Transverse colon (tissue), 4 donors: ENCODE measurements around the gene MTPN. TPM values are rescaled to one million over a fixed set of nuclear protein-coding genes. Genes with fewer than 3 reads are reported as not detected.

Source experiments
- DNase-seq: peaks from one replicate; pipeline ENCODE4 v3.0.0-alpha.2; 2019
- H3K27ac ChIP-seq, 4 donors: fragments of 200-600 bp; sonication (generic); 2 replicates each; pipeline ENCODE4 v1.5.1; 2016 to 2018; ENCODE audit warnings: inconsistent platforms in 4 of 4
- H3K27me3 ChIP-seq: fragments of 200-600 bp; sonication (generic); 2 replicates; pipeline ENCODE4 v1.5.1; 2017; ENCODE audit warnings: inconsistent platforms
- H3K36me3 ChIP-seq, 4 donors: fragments of 200-600 bp; sonication (generic); 2 replicates each; pipeline ENCODE4 v1.5.1; 2017 to 2019; ENCODE audit warnings: inconsistent platforms in 4 of 4
- H3K4me1 ChIP-seq, 4 donors: fragments of 200-600 bp; sonication (generic); 2 replicates each; pipeline ENCODE4 v1.5.1; 2017 to 2020; ENCODE audit warnings: inconsistent platforms in 4 of 4
- H3K4me3 ChIP-seq, 4 donors: fragments of 200-600 bp; sonication (generic); 1 replicate in 1 of 4; 2 replicates in 3 of 4; pipeline versions ENCODE4 v1.5.1 to v1.6.1; 2017 to 2019; ENCODE audit warnings: inconsistent platforms in 4 of 4
- H3K9me3 ChIP-seq, 2 donors: fragments of 200-600 bp; sonication (generic); 2 replicates each; pipeline ENCODE4 v1.5.1; 2017 to 2019; ENCODE audit warnings: inconsistent platforms in 2 of 2
- EP300 ChIP-seq: sonication (generic); formaldehyde crosslinking; IDR thresholded peaks from one replicate; pipeline ENCODE4 v1.6.1; 2017; ENCODE audit warnings: antibody characterized with exemption, low read depth
- POLR2A ChIP-seq: fragments of 450-650 bp; IDR thresholded peaks from one replicate; pipeline ENCODE4 v1.6.1; 2016; ENCODE audit warnings: antibody characterized with exemption, mild to moderate bottlenecking, moderate library complexity
- POLR2AphosphoS5 ChIP-seq, 3 donors: sonication (generic); formaldehyde crosslinking; IDR thresholded peaks; one replicate each; pipeline ENCODE4 v1.6.1; 2016; ENCODE audit warnings: antibody characterized with exemption in 3 of 3
- WGBS, 2 donors: methylation state at CpG; one replicate each; pipeline ENCODE4 v1.1.5; 2018; ENCODE audit warnings: low coverage in 1 of 2; 5-methylcytosine and 5-hydroxymethylcytosine counted together
- in situ Hi-C, 4 donors: fragments of 200-750 bp; cut with MboI; loops; one replicate each; pipeline versions ENCODE4 v1.15.0 to v1.15.1; 2017; ENCODE audit warnings: low sequenced_read_pairs in 3 of 4, low pct_ligation_motif_present in 1 of 4, low pct_unique_long_range_greater_than_20kb in 1 of 4
- intact Hi-C: fragments of 100-400 bp; cut with DNase I; formaldehyde crosslinking; loops from one replicate; pipeline ENCODE4 v1.15.1; 2023; ENCODE audit warnings: low total_unique reads
- total RNA-seq, 4 donors: library from RNA; depleted of rRNA; stranded (reverse); fragments of >200 nt; gene quantifications; one replicate each; pipeline ENCODE4 v1.1.0, GENCODE V29; 2016
- TF ChIP-seq, protein P1 (sequence below), 5 experiments: fragments of 200-600 bp in 3 of 5; fragments of 450-650 bp in 2 of 5; sonication (generic) in 3 of 5; IDR thresholded peaks; 1 replicate in 2 of 5; 2 replicates in 3 of 5; pipeline ENCODE4 v1.5.1; 2016 to 2017; ENCODE audit warnings: antibody characterized with exemption in 5 of 5, inconsistent platforms in 3 of 5, mild to moderate bottlenecking in 2 of 5, moderate library complexity in 1 of 5

MTPN gene
- total RNA-seq, 4 donors from 2014 or later = 44.9 to 71.7 (median 65.5) TPM

DNA sequence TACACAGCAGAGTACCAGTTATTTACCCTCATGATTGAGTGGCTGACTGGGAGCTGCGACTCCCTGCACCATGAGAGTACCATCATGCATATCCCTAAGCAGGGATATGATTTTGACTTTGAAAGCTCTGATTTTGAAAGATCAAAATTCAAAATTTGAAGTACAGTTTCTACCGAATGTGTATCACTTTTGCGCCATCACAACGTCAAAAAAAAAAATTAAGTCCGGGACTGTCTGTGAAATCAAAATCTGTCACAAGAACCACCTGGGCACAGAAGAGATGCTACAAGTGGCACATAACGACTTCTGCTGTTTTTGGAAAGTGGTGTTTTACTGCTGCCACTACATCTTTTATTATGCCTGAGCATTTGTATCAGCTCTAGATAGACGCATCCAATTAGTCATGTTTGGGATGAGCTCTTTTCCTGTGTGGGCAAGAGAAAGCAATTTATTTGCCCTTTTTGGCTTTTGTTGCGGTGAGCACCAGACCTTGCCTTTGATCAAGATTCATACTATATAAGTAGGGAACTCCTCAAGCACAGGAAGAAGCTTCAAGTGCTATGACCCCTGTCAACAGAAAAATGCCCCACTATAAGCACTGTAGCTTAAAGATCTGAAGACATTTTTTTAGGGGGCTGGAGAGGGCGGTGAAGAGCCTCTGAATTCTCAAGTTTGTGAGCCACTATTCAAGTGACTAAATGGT is 10.7 kb downstream of the MTPN start:
- 84 to 86% methylated on average over 8 to 9 of the region's 9 CpGs for WGBS, 2 donors
- in situ Hi-C loops = loop anchor here in 1 of 4 donors (25.0 kb wide), 1 partner anchor 304 kb away; the partner anchor contains the start of gene STMP1
- Histone ChIP-seq H3K36me3 (no peaks in the 10 kb centered on the region), H3K27me3 (no peaks in the 10 kb centered on the region), H3K9me3 (no peaks in the 10 kb centered on the region), H3K4me1 (peaks cover 0 to 34% (median 0%) of the 10 kb centered on the region in 4 donors), H3K27ac (no peak overlapping the region), H3K4me3 (no peak overlapping the region)
- TF ChIP-seq, protein P1, sequence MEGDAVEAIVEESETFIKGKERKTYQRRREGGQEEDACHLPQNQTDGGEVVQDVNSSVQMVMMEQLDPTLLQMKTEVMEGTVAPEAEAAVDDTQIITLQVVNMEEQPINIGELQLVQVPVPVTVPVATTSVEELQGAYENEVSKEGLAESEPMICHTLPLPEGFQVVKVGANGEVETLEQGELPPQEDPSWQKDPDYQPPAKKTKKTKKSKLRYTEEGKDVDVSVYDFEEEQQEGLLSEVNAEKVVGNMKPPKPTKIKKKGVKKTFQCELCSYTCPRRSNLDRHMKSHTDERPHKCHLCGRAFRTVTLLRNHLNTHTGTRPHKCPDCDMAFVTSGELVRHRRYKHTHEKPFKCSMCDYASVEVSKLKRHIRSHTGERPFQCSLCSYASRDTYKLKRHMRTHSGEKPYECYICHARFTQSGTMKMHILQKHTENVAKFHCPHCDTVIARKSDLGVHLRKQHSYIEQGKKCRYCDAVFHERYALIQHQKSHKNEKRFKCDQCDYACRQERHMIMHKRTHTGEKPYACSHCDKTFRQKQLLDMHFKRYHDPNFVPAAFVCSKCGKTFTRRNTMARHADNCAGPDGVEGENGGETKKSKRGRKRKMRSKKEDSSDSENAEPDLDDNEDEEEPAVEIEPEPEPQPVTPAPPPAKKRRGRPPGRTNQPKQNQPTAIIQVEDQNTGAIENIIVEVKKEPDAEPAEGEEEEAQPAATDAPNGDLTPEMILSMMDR (IDR thresholded peaks at IDR 0.05) = no peak
- no peak for DNase-seq
- intact Hi-C loops = no loop called here

DNA sequence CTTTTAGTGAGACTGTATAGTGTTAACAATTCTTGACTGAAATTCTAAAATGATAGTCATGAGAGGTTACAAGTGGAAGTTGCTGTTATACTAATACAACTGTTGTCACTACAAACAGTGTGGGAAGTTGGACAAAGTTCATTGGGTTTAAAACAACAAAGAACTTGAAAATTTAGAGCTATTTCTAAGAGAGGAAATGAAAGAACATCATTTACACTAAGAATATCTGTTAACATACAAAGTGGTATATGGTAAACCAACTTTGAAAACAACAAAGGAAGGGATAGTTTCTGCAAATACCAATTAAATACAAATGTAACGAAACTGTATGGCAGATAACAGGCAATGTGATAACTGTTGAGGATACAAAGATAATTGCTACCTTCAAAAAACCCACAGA is 11.6 kb downstream of the MTPN start:
- in situ Hi-C loops = loop anchor here in 1 of 4 donors (25.0 kb wide), 1 partner anchor 303 kb away; the partner anchor contains the start of gene STMP1

DNA sequence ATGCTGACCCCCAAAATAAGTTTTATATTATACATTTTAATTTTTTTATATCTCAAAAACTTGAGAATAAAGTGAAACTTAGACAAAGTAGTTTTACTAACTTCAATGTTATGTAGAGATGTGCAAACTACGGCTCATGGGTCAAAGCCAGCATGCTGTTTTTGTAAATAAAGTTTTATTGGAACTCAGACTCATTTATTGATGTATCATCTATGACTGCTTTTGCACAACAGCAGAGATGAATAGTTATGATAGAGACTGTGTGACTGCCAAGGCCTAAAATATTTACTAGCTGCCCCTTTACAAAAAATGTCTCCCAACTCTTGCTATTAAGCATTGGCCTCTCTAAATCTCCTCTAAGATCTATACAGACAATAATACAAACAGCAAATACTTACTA is 12.4 kb downstream of the MTPN start:
- H3K9me3 ChIP-seq = no peaks in the 10 kb centered on the region
- no peak for DNase-seq
- H3K27ac ChIP-seq = no peak overlapping the region
- WGBS, 2 donors = 60 to 77% methylated on average over 1 of the region's 1 CpG
- in situ Hi-C loops = loop anchor here in 1 of 4 donors (25.0 kb wide), 1 partner anchor 302 kb away; the partner anchor contains the start of gene STMP1
- peaks cover 0 to 47% (median 0%) of the 10 kb centered on the region in 4 donors for H3K4me1 ChIP-seq
- no peaks in the 10 kb centered on the region for H3K27me3 ChIP-seq
- no peak overlapping the region for H3K4me3 ChIP-seq
- intact Hi-C loops = no loop called here
- no peaks in the 10 kb centered on the region for H3K36me3 ChIP-seq
- TF ChIP-seq, protein P1 (IDR thresholded peaks at IDR 0.05) = no peak

More for the DNA sequence above, 11.6 kb downstream of the MTPN start:
- Histone ChIP-seq H3K36me3 (no peaks in the 10 kb centered on the region), H3K27ac (no peak overlapping the region), H3K9me3 (no peaks in the 10 kb centered on the region), H3K27me3 (no peaks in the 10 kb centered on the region), H3K4me3 (no peak overlapping the region), H3K4me1 (peaks cover 0 to 41% (median 0%) of the 10 kb centered on the region in 4 donors)
- 73 to 74% methylated on average over 1 of the region's 1 CpG for WGBS, 2 donors
- no peak for DNase-seq
- intact Hi-C loops = no loop called here
- TF ChIP-seq EP300 (no peak), POLR2AphosphoS5 (IDR thresholded peaks at IDR 0.05) (no peak), POLR2A (no peak)
- TF ChIP-seq, protein P1 (IDR thresholded peaks at IDR 0.05) = no peak

DNA sequence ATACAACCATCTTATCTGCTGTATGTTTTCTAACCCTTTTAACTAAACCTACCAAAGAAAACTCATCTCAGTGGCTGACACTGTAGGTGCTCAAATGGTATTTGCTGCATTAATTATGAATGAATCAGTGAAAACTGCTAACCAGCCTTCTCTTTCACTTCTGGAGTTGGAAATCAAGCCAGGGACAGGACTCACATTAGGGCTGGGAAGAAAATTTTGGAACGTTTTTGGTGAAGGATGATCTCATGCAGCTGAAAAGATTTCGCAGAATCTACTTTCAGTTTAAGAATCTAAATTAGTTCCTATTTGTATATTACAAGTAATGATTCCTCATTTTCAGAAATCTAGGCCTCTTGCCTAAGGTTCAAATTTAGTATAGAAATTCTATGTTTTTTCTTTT is 12.9 kb downstream of the MTPN start:
- no peak for TF ChIP-seq POLR2AphosphoS5 (IDR thresholded peaks at IDR 0.05)
- TF ChIP-seq POLR2A = no peak
- TF ChIP-seq, protein P1 (IDR thresholded peaks at IDR 0.05) = no peak
- no peak for TF ChIP-seq EP300
- Histone ChIP-seq H3K4me3 (no peak overlapping the region), H3K27ac (no peak overlapping the region), H3K36me3 (no peaks in the 10 kb centered on the region), H3K9me3 (no peaks in the 10 kb centered on the region), H3K4me1 (peaks cover 0 to 47% (median 0%) of the 10 kb centered on the region in 4 donors), H3K27me3 (no peaks in the 10 kb centered on the region)
- in situ Hi-C loops (loop anchor here in 1 of 4 donors (25.0 kb wide), 1 partner anchor 302 kb away; the partner anchor contains the start of gene STMP1), intact Hi-C loops (no loop called here)
- WGBS, 2 donors = 45 to 71% methylated on average over 1 to 2 of the region's 2 CpGs
- no peak for DNase-seq
